SK-N-SH treated with all-trans-retinoic acid at 6 μM for 48 hours (cell line): ENCODE results near the gene GREB1L.

Source experiments
- OSR1 ChIP-seq: fragments of 250-450 bp; sonication (Bioruptor Pico); IDR thresholded peaks from 2 replicates; pipeline ENCODE4 v1.8.0; 2022; ENCODE audit warnings: moderate library complexity, mild to moderate bottlenecking, inconsistent platforms
- TSHZ2 ChIP-seq: fragments of 250-450 bp; sonication (Bioruptor Pico); IDR thresholded peaks from 2 replicates; pipeline ENCODE4 v1.5.0; 2020; ENCODE audit warnings: mild to moderate bottlenecking, moderate library complexity
- ZFP30 ChIP-seq: fragments of 450-650 bp; formaldehyde crosslinking; IDR thresholded peaks from 2 replicates; pipeline ENCODE4 v1.5.0; 2022; ENCODE audit warnings: mild to moderate bottlenecking, moderate library complexity
- ZNF70 ChIP-seq: fragments of 450-650 bp; formaldehyde crosslinking; IDR thresholded peaks from 2 replicates; pipeline ENCODE4 v1.5.0; 2020; ENCODE audit warnings: mild to moderate bottlenecking, moderate library complexity

DNA sequence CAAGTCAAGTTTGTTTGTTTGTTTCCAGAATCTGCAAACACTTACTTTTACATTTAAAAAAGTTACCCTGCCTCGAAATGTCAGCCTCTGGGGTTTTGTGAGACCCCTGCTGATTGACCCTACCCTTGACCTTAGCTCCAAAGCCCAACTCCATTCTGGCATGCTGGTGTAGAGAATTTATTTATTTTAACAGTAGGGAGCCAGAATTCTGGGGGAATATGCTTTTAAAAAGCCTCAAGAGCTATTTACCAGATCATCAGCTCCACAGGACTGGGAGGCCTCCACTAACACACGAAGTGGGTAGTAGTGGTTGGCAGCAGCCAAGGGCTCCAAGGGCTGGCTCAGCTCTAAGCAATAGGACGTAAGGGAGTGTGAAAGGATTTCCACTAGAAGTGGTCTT, 23.2 kb upstream of the GREB1L start:
- no peak for TF ChIP-seq ZNF70 (CRISPR knock-in tag)
- no peak for TF ChIP-seq OSR1 (CRISPR knock-in tag)
- no peak for TF ChIP-seq ZFP30 (CRISPR knock-in tag)
- no peak for TF ChIP-seq TSHZ2 (CRISPR knock-in tag)
